Stomach (tissue), 9 donors: Measurements from ENCODE around the gene KRT15. TPM values are rescaled to one million over a fixed set of nuclear protein-coding genes. Genes with fewer than 3 reads are reported as not detected.

Source experiments
- DNase-seq, 2 donors: peaks; one replicate each; pipeline versions ENCODE4 v3.0.0 to v3.0.0-alpha.2; 2013 to 2019
- H3K27ac ChIP-seq, 5 donors: fragments of 200-600 bp in 4 of 5; sonication (generic) in 4 of 5; one replicate each; pipeline ENCODE4 v1.5.1; 2013 to 2019; ENCODE audit warnings: mild to moderate bottlenecking in 1 of 5, moderate library complexity in 1 of 5
- H3K27me3 ChIP-seq, 3 donors: fragments of 200-600 bp; sonication (generic); one replicate each; pipeline ENCODE4 v1.5.1; 2017 to 2019; ENCODE audit warnings: mixed run types in 1 of 3
- H3K36me3 ChIP-seq, 4 donors: fragments of 200-600 bp; sonication (generic); 1 replicate in 3 of 4; 2 replicates in 1 of 4; pipeline ENCODE4 v1.5.1; 2016 to 2019
- H3K4me1 ChIP-seq, 4 donors: fragments of 200-600 bp; sonication (generic); one replicate each; pipeline ENCODE4 v1.5.1; 2016 to 2019
- H3K4me3 ChIP-seq, 4 donors: fragments of 200-600 bp; sonication (generic) in 3 of 4; one replicate each; pipeline ENCODE4 v1.5.1; 2016 to 2019; ENCODE audit warnings: mild to moderate bottlenecking in 1 of 4
- H3K9me3 ChIP-seq, 4 donors: fragments of 200-600 bp; sonication (generic); one replicate each; pipeline ENCODE4 v1.5.1; 2016 to 2019
- CTCF ChIP-seq, 7 experiments: fragments of 450-650 bp in 4 of 7; fragments of 200-600 bp in 3 of 7; sonication (generic) in 3 of 7; IDR thresholded peaks; one replicate each; pipeline ENCODE4 v1.5.1; 2016 to 2019; ENCODE audit warnings: antibody characterized with exemption in 7 of 7, control low read depth in 2 of 7, mild to moderate bottlenecking in 1 of 7
- EP300 ChIP-seq: sonication (generic); formaldehyde crosslinking; IDR thresholded peaks from one replicate; pipeline ENCODE4 v1.6.1; 2017; ENCODE audit warnings: antibody characterized with exemption
- POLR2A ChIP-seq, 4 donors: fragments of 450-650 bp; IDR thresholded peaks; one replicate each; pipeline ENCODE4 v1.6.1; 2016; ENCODE audit warnings: antibody characterized with exemption in 4 of 4, control low read depth in 2 of 4, mild to moderate bottlenecking in 1 of 4, moderate library complexity in 1 of 4
- POLR2AphosphoS5 ChIP-seq, 3 donors: sonication (generic); formaldehyde crosslinking; IDR thresholded peaks; one replicate each; pipeline ENCODE4 v1.6.1; 2016; ENCODE audit warnings: antibody characterized with exemption in 3 of 3
- WGBS, 5 donors: extraction: QIAGEN DNeasy Blood & Tissue Kit in 3 of 5; methylation state at CpG; one replicate each; pipeline versions ENCODE4 v1.1.5 to v1.1.7; 2013 to 2018; 5-methylcytosine and 5-hydroxymethylcytosine counted together
- intact Hi-C: fragments of 100-400 bp; cut with DNase I; formaldehyde crosslinking; loops from one replicate; pipeline ENCODE4 v1.15.1; 2023; ENCODE audit warnings: low total_unique reads
- polyA plus RNA-seq, 3 donors: library from polyadenylated mRNA; stranded (reverse); fragments of 200-250 nt; gene quantifications; one replicate each; pipeline ENCODE4 v1.2.3, GENCODE V29; 2013
- total RNA-seq, 5 donors: library from RNA; depleted of rRNA; stranded (reverse); fragments of >200 nt; gene quantifications; one replicate each; pipeline versions ENCODE4 v1.1.0 to v1.2.3, GENCODE V29; 2014 to 2016
- donor health status: healthy with polysubstance abuse.
- donor health status: Bipolar disorder and iron deficiency.
- donor health status: healthy.

The KRT15 gene
- total and polyA plus RNA-seq, 8 donors = 1.4 to 3,416 (median 2.6) TPM; not detected in 1

- Histone ChIP-seq H3K4me3 (no peak overlapping the region), H3K4me1 (peaks cover 8 to 47% (median 33%) of the 10 kb centered on the region in 4 donors), H3K27me3 (peaks cover 0 to 64% (median 39%) of the 10 kb centered on the region in 3 donors), H3K27ac (peak overlapping the region; percentile 74 to 89 (median 85)), H3K36me3 (peaks cover 0 to 1% (median under 1%) of the 10 kb centered on the region in 4 donors), H3K9me3 (no peaks in the 10 kb centered on the region)
- peak; percentile 65 to 87 for DNase-seq
- WGBS, 5 donors = 29 to 51% (median 46%) methylated on average over 8 of the region's 8 CpGs
- peak in 2 of 3 donors; percentile 72 to 73 for TF ChIP-seq POLR2AphosphoS5 (IDR thresholded peaks at IDR 0.05)
- no peak for TF ChIP-seq CTCF (IDR thresholded peaks at IDR 0.05)
- TF ChIP-seq EP300 = no peak
- TF ChIP-seq POLR2A (IDR thresholded peaks at IDR 0.05) = no peak
- intact Hi-C loops = no loop called here
Measured at GRCh38 chr17:41530062-41531048, 11.7 kb upstream of the KRT15 start.

GRCh38 chr17:41529491-41529915 is 10.8 kb upstream of the KRT15 start:
- TF ChIP-seq POLR2A (IDR thresholded peaks at IDR 0.05) (no peak), POLR2AphosphoS5 (IDR thresholded peaks at IDR 0.05) (no peak), EP300 (no peak), CTCF (IDR thresholded peaks at IDR 0.05) (no peak)
- H3K27ac ChIP-seq = peak overlapping the region; percentile 74 to 89 (median 85)
- 35 to 52% (median 43%) methylated on average over 5 of the region's 5 CpGs for WGBS, 5 donors
- peaks cover 0 to 10% (median 6%) of the 10 kb centered on the region in 4 donors for H3K36me3 ChIP-seq
- no peak overlapping the region for H3K4me3 ChIP-seq
- intact Hi-C loops = no loop called here
- DNase-seq = peak in 1 of 2 donors; percentile 34
- peaks cover 8 to 55% (median 39%) of the 10 kb centered on the region in 4 donors for H3K4me1 ChIP-seq
- no peaks in the 10 kb centered on the region for H3K9me3 ChIP-seq
- peaks cover 0 to 64% (median 34%) of the 10 kb centered on the region in 3 donors for H3K27me3 ChIP-seq

- TF ChIP-seq POLR2AphosphoS5 (IDR thresholded peaks at IDR 0.05) (peak in 1 of 3 donors; percentile 25), EP300 (no peak), POLR2A (IDR thresholded peaks at IDR 0.05) (no peak)
- 37 to 55% (median 42%) methylated on average over 9 to 10 of the region's 10 CpGs for WGBS, 5 donors
- H3K36me3 ChIP-seq = peaks cover 0 to 15% (median 12%) of the 10 kb centered on the region in 4 donors
- no peaks in the 10 kb centered on the region for H3K9me3 ChIP-seq
- peak overlapping the region in 1 of 4 donors; percentile 63 for H3K4me3 ChIP-seq
- peak; percentile 59 to 75 for DNase-seq
- peak overlapping the region; percentile 74 to 89 (median 85) for H3K27ac ChIP-seq
- intact Hi-C loops = no loop called here
- peaks cover 8 to 61% (median 41%) of the 10 kb centered on the region in 4 donors for H3K4me1 ChIP-seq
- peaks cover 0 to 60% (median 34%) of the 10 kb centered on the region in 3 donors for H3K27me3 ChIP-seq
Measured at GRCh38 chr17:41528959-41529353, 10.3 kb upstream of the KRT15 start.

GRCh38 chr17:41527063-41528023 is 8.7 kb upstream of the KRT15 start:
- H3K4me3 ChIP-seq = peak overlapping the region; percentile 51 to 63 (median 55)
- peak overlapping the region; percentile 80 to 89 (median 85) for H3K27ac ChIP-seq
- DNase-seq = peak; percentile 44 to 78
- TF ChIP-seq CTCF (IDR thresholded peaks at IDR 0.05) = no peak
- peak in 1 of 3 donors; percentile 8 for TF ChIP-seq POLR2AphosphoS5 (IDR thresholded peaks at IDR 0.05)
- no peak for TF ChIP-seq EP300
- intact Hi-C loops = no loop called here
- H3K4me1 ChIP-seq = peaks cover 12 to 77% (median 51%) of the 10 kb centered on the region in 4 donors
- no peaks in the 10 kb centered on the region for H3K9me3 ChIP-seq
- peaks cover 0 to 53% (median 34%) of the 10 kb centered on the region in 3 donors for H3K27me3 ChIP-seq
- 5 to 12% (median 7%) methylated on average over 47 to 62 of the region's 62 CpGs for WGBS, 5 donors
- peaks cover 0 to 20% (median 16%) of the 10 kb centered on the region in 4 donors for H3K36me3 ChIP-seq
